CD4-positive, alpha-beta T cell treated with Interleukin-6 for 4 hours (primary cell): Measurements from ENCODE around the gene HPCAL4.

Experiments
- DNase-seq: peaks from one replicate; pipeline ENCODE4 v3.0.0-alpha.2; 2020; ENCODE audit warnings: mixed read lengths

Gene HPCAL4

GRCh38 chr1:39700348-39700747, 9.1 kb upstream of the HPCAL4 start:
- no peak for DNase-seq

GRCh38 chr1:39699419-39699818, 8.2 kb upstream of the HPCAL4 start:
- no peak for DNase-seq

- DNase-seq = no peak
Measured at GRCh38 chr1:39698568-39698967, 7.3 kb upstream of the HPCAL4 start.

GRCh38 chr1:39696448-39696847, 5.2 kb upstream of the HPCAL4 start:
- no peak for DNase-seq

GRCh38 chr1:39695016-39695415, 3.8 kb upstream of the HPCAL4 start:
- DNase-seq = no peak

GRCh38 chr1:39694026-39694425, 2.8 kb upstream of the HPCAL4 start:
- DNase-seq = peak; percentile 10

- peak; percentile 54 for DNase-seq
Measured at GRCh38 chr1:39692152-39693074, 1.2 kb upstream of the HPCAL4 start.

GRCh38 chr1:39690794-39691382, 345 bp downstream of the HPCAL4 start:
- no peak for DNase-seq

- no peak for DNase-seq
Measured at GRCh38 chr1:39690225-39690624, 1.0 kb downstream of the HPCAL4 start.

GRCh38 chr1:39689635-39690034, 1.6 kb downstream of the HPCAL4 start:
- DNase-seq = peak; percentile 11

- no peak for DNase-seq
Measured at GRCh38 chr1:39689214-39689613, 2.0 kb downstream of the HPCAL4 start.

- no peak for DNase-seq
Measured at GRCh38 chr1:39688706-39689105, 2.5 kb downstream of the HPCAL4 start.

GRCh38 chr1:39687243-39687642, 4.0 kb downstream of the HPCAL4 start:
- DNase-seq = no peak

GRCh38 chr1:39685071-39685470, 6.2 kb downstream of the HPCAL4 start:
- no peak for DNase-seq

GRCh38 chr1:39684313-39684664, 6.9 kb downstream of the HPCAL4 start:
- no peak for DNase-seq

GRCh38 chr1:39683591-39684312, 7.5 kb downstream of the HPCAL4 start:
- peak; percentile 70 for DNase-seq

GRCh38 chr1:39681999-39682398, 9.2 kb downstream of the HPCAL4 start:
- no peak for DNase-seq

GRCh38 chr1:39681294-39681693, 9.9 kb downstream of the HPCAL4 start:
- no peak for DNase-seq

- DNase-seq = peak; percentile 44
Measured at GRCh38 chr1:39680751-39681150, 10.5 kb downstream of the HPCAL4 start.

GRCh38 chr1:39679821-39680220, 11.4 kb downstream of the HPCAL4 start:
- DNase-seq = no peak

GRCh38 chr1:39678889-39679288, 12.3 kb downstream of the HPCAL4 start:
- no peak for DNase-seq

GRCh38 chr1:39677645-39678044, 13.6 kb downstream of the HPCAL4 start:
- DNase-seq = no peak

GRCh38 chr1:39676948-39677548, 14.2 kb downstream of the HPCAL4 start:
- no peak for DNase-seq
